Measurements from ENCODE around the gene FAM25G.

The FAM25G gene

DNA sequence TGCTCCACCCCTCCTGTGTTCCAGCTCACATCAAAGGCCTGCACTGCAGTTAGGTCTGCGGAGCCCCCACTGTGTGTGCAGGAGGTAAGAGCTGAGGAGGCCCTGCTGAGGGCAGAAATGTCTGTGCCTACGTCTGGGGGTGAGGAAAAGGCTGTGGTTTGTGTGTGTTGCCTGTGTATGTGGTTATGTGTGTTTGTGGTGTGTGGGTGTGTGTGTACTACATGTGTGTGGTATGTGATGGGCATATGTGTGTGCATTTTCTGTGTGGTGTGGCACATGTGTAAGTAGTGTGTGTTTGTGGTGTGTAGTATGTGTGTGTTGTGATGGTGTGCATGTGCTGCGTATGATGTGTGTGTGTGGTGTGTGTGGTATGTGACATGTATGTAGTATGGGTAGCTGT is 43.8 kb downstream of the FAM25G start:
- TF ChIP-seq, protein P1, sequence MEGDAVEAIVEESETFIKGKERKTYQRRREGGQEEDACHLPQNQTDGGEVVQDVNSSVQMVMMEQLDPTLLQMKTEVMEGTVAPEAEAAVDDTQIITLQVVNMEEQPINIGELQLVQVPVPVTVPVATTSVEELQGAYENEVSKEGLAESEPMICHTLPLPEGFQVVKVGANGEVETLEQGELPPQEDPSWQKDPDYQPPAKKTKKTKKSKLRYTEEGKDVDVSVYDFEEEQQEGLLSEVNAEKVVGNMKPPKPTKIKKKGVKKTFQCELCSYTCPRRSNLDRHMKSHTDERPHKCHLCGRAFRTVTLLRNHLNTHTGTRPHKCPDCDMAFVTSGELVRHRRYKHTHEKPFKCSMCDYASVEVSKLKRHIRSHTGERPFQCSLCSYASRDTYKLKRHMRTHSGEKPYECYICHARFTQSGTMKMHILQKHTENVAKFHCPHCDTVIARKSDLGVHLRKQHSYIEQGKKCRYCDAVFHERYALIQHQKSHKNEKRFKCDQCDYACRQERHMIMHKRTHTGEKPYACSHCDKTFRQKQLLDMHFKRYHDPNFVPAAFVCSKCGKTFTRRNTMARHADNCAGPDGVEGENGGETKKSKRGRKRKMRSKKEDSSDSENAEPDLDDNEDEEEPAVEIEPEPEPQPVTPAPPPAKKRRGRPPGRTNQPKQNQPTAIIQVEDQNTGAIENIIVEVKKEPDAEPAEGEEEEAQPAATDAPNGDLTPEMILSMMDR (IDR thresholded peaks at IDR 0.05; ENCODE audit: low read length), result no peak
- no peak for TF ChIP-seq EZH2 (IDR thresholded peaks at IDR 0.05; ENCODE audit: borderline replicate concordance, low read length)
- H3K4me1 ChIP-seq (ENCODE audit: insufficient read depth, low read length, severe bottlenecking), result no peaks in the 10 kb centered on the region
- H3K9me3 ChIP-seq (ENCODE audit: low read length), result no peaks in the 10 kb centered on the region
- no peak overlapping the region for H3K4me2 ChIP-seq (ENCODE audit: low read length)
- H3K9ac ChIP-seq (ENCODE audit: low read length), result no peak overlapping the region
- H3K36me3 ChIP-seq (ENCODE audit: insufficient read depth, low read length), result no peaks in the 10 kb centered on the region
- H2AFZ ChIP-seq (ENCODE audit: low read length), result no peak overlapping the region
- H3K4me3 ChIP-seq (ENCODE audit: low read depth, low read length, poor library complexity, severe bottlenecking), result no peak overlapping the region
- H3F3A ChIP-seq (ENCODE audit: insufficient read depth, low read length), result no peaks in the 10 kb centered on the region
- H3K9me2 ChIP-seq (ENCODE audit: low read depth, low read length), result no peaks in the 10 kb centered on the region
- no peaks in the 10 kb centered on the region for H4K20me1 ChIP-seq (ENCODE audit: insufficient read depth, low read length)
- H3K27me3 ChIP-seq (ENCODE audit: insufficient read depth, low read length), result no peaks in the 10 kb centered on the region
- no peak overlapping the region for H3K27ac ChIP-seq (ENCODE audit: low read depth, low read length, poor library complexity, severe bottlenecking)
- H3K79me2 ChIP-seq (ENCODE audit: insufficient read depth, low read length), result no peaks in the 10 kb centered on the region

DNA sequence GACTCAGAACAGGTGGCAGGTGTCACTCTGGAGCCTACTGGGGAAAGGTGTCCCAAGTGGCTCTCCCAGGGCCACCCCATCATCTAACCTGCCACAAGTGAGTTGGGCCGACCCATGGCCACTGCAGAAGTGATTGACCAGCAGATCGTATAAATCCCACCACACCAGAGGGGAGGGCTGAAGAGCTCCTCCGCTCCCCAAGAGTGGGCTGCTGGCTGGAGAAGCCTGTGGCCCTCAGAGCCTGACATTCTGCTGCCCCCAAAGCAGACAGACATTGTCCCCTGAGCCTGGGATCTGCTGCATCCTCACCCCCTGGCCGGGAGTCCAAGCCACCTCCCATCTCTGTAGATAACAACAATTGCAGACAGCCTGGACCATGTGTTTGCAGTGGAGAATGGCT is 44.3 kb downstream of the FAM25G start:
- Histone ChIP-seq H3K9ac (ENCODE audit: low read length) (no peak overlapping the region), H3K36me3 (ENCODE audit: insufficient read depth, low read length) (no peaks in the 10 kb centered on the region), H3K79me2 (ENCODE audit: insufficient read depth, low read length) (no peaks in the 10 kb centered on the region), H2AFZ (ENCODE audit: low read length) (no peak overlapping the region), H3K4me1 (ENCODE audit: insufficient read depth, low read length, severe bottlenecking) (no peaks in the 10 kb centered on the region), H3F3A (ENCODE audit: insufficient read depth, low read length) (no peaks in the 10 kb centered on the region), H4K20me1 (ENCODE audit: insufficient read depth, low read length) (no peaks in the 10 kb centered on the region), H3K9me3 (ENCODE audit: low read length) (no peaks in the 10 kb centered on the region), H3K4me2 (ENCODE audit: low read length) (no peak overlapping the region), H3K9me2 (ENCODE audit: low read depth, low read length) (no peaks in the 10 kb centered on the region), H3K27me3 (ENCODE audit: insufficient read depth, low read length) (no peaks in the 10 kb centered on the region), H3K4me3 (ENCODE audit: low read depth, low read length, poor library complexity, severe bottlenecking) (no peak overlapping the region), H3K27ac (ENCODE audit: low read depth, low read length, poor library complexity, severe bottlenecking) (no peak overlapping the region)
- no peak for TF ChIP-seq EZH2 (IDR thresholded peaks at IDR 0.05; ENCODE audit: borderline replicate concordance, low read length)
- TF ChIP-seq, protein P1 (IDR thresholded peaks at IDR 0.05; ENCODE audit: low read length), result no peak

DNA sequence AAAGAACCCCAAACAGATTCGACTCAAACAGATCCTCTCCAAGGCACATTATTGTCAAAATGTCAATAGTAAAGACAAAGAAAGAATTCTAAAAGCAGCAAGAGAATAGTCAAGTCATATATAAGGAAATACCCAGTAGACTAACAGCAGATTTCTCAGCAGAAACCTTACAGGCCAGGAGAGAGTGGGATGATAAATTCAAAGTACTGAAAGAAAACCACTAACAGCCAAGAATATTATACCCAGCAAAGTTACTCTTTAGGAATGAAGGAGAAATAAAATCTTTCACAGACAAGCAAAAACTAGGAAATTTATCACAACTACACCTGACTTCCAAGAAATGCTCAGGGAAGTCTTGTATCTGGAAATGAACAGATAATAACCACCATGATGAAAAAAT is 45.8 kb downstream of the FAM25G start:
- no peaks in the 10 kb centered on the region for H3F3A ChIP-seq (ENCODE audit: insufficient read depth, low read length)
- no peak overlapping the region for H2AFZ ChIP-seq (ENCODE audit: low read length)
- TF ChIP-seq, protein P1 (IDR thresholded peaks at IDR 0.05; ENCODE audit: low read length), result no peak
- TF ChIP-seq EZH2 (IDR thresholded peaks at IDR 0.05; ENCODE audit: borderline replicate concordance, low read length), result no peak
- no peak overlapping the region for H3K4me3 ChIP-seq (ENCODE audit: low read depth, low read length, poor library complexity, severe bottlenecking)
- H3K4me2 ChIP-seq (ENCODE audit: low read length), result no peak overlapping the region
- no peaks in the 10 kb centered on the region for H3K9me2 ChIP-seq (ENCODE audit: low read depth, low read length)
- H3K36me3 ChIP-seq (ENCODE audit: insufficient read depth, low read length), result no peaks in the 10 kb centered on the region
- no peaks in the 10 kb centered on the region for H3K4me1 ChIP-seq (ENCODE audit: insufficient read depth, low read length, severe bottlenecking)
- H3K27ac ChIP-seq (ENCODE audit: low read depth, low read length, poor library complexity, severe bottlenecking), result no peak overlapping the region
- H4K20me1 ChIP-seq (ENCODE audit: insufficient read depth, low read length), result no peaks in the 10 kb centered on the region
- H3K9ac ChIP-seq (ENCODE audit: low read length), result no peak overlapping the region
- H3K9me3 ChIP-seq (ENCODE audit: low read length), result no peaks in the 10 kb centered on the region
- no peaks in the 10 kb centered on the region for H3K27me3 ChIP-seq (ENCODE audit: insufficient read depth, low read length)
- no peaks in the 10 kb centered on the region for H3K79me2 ChIP-seq (ENCODE audit: insufficient read depth, low read length)
